ENCODE results near the gene CST8. TPM values are rescaled to one million over a fixed set of nuclear protein-coding genes. Genes with fewer than 3 reads are reported as not detected.
"Not testable (repeated sequence)": the region's sequence is repeated elsewhere in the genome, so short reads cannot be mapped to it uniquely, and the experiment has no call there.

The CST8 gene
- total RNA-seq, 4 donors from 2014 or later = not detected

DNA sequence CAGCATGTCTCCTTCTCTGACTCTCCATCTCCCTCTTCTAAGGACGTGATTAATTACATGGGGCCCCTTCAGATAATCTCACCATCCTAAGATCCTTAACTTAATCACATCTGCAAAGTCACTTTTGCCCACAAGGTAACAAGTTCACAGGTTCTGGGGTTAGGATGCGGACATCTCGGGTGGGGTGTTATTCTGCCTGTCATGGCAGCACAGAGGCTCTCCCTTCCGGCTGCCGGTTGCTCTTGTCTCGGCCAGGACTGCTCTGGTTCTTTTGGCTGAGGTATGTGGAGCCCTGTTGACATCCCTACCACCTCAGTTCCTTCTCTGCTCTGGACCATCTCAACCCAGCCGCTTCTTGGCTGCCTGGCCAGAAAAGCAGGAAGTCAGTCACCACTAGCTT is 34.0 kb upstream of the CST8 start:
- no peak for TF ChIP-seq POLR2A (IDR thresholded peaks at IDR 0.05)
- TF ChIP-seq, protein P1, sequence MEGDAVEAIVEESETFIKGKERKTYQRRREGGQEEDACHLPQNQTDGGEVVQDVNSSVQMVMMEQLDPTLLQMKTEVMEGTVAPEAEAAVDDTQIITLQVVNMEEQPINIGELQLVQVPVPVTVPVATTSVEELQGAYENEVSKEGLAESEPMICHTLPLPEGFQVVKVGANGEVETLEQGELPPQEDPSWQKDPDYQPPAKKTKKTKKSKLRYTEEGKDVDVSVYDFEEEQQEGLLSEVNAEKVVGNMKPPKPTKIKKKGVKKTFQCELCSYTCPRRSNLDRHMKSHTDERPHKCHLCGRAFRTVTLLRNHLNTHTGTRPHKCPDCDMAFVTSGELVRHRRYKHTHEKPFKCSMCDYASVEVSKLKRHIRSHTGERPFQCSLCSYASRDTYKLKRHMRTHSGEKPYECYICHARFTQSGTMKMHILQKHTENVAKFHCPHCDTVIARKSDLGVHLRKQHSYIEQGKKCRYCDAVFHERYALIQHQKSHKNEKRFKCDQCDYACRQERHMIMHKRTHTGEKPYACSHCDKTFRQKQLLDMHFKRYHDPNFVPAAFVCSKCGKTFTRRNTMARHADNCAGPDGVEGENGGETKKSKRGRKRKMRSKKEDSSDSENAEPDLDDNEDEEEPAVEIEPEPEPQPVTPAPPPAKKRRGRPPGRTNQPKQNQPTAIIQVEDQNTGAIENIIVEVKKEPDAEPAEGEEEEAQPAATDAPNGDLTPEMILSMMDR (IDR thresholded peaks at IDR 0.05) = no peak
- H3K36me3 ChIP-seq = no peaks in the 10 kb centered on the region
- DNase-seq = no peak
- no peaks in the 10 kb centered on the region for H3K9me3 ChIP-seq
- H3K4me3 ChIP-seq (replicated peaks in 1 of 3) = no peak overlapping the region
- intact Hi-C loops (cut with DNase I) = no loop called here
- 87 to 90% methylated on average over 7 of the region's 7 CpGs for WGBS, 2 donors
- no peaks in the 10 kb centered on the region for H3K4me1 ChIP-seq
- no peaks in the 10 kb centered on the region for H3K27me3 ChIP-seq
- H3K27ac ChIP-seq = no peak overlapping the region

DNA sequence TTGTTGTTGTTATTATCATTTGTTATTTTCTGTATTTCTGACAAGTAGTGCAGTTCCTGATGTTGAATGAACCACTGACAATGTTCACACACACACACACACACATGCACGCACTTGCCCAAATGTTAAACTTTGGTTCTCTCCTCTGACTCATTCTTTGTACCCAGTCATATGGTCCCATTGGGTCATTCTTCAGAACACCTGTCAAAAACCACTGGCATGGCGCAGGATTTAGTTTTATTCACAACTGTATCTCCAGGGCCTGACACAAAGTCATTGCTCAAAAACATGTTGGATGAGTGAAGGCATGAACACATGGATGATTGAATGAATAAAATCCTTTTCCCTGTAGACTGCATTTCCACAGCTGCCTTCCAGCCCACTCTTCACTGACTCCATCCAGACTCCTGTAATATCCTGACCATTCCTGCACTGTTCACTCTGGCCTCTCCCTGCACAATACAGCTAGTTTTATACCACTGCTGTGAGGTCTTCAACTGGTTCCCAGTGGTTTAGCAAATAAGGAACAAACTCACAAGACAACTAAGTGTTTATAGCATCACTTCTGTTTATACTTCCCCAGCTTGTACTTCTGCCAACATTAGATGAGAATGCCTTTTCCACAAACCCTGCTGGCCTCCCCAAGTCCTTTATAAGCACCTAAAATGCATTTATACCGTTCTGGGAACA is 31.3 kb upstream of the CST8 start:
- no peak overlapping the region for H3K4me3 ChIP-seq (replicated peaks in 1 of 3)
- DNase-seq = no peak
- no peak for TF ChIP-seq POLR2A (IDR thresholded peaks at IDR 0.05)
- TF ChIP-seq, protein P1 (IDR thresholded peaks at IDR 0.05) = no peak
- H3K27ac ChIP-seq = no peak overlapping the region
- intact Hi-C loops (cut with DNase I) = no loop called here
- no peaks in the 10 kb centered on the region for H3K9me3 ChIP-seq
- no peaks in the 10 kb centered on the region for H3K27me3 ChIP-seq
- WGBS, 2 donors = 82 to 90% methylated on average over 3 of the region's 3 CpGs
- H3K4me1 ChIP-seq = no peaks in the 10 kb centered on the region
- H3K36me3 ChIP-seq = no peaks in the 10 kb centered on the region

DNA sequence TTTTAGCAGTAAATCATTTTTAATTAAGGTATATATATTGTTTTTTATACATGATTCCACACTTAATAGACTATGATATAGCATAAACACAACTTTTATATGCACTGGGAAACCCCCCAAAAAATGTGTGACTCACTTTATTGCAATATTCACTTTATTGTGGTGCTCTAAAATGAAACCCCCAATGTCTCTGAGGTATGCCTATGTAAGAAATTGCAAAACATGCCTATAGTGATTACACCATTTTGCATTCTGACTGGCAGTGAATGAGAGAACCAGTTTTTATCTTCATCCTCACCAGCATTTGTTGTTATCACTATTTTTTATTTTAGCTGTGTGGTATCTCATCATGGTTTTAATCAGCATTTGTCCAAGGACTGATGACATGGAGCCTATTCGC is 29.7 kb upstream of the CST8 start:
- intact Hi-C loops (cut with DNase I) = no loop called here
- DNase-seq = no peak
- Histone ChIP-seq H3K4me3 (replicated peaks in 1 of 3) (no peak overlapping the region), H3K27me3 (no peaks in the 10 kb centered on the region), H3K36me3 (no peaks in the 10 kb centered on the region), H3K4me1 (no peaks in the 10 kb centered on the region), H3K27ac (no peak overlapping the region), H3K9me3 (no peaks in the 10 kb centered on the region)
- TF ChIP-seq, protein P1 (IDR thresholded peaks at IDR 0.05) = no peak
- no peak for TF ChIP-seq POLR2A (IDR thresholded peaks at IDR 0.05)
- 98% methylated on average over 1 of the region's 1 CpG for WGBS, 2 donors

- WGBS, 2 donors = 88 to 95% methylated on average over 3 of the region's 3 CpGs
- not testable (repeated sequence) for H3K36me3 ChIP-seq
Observed at GRCh38 chr20:23466961-23467360, 24.0 kb upstream of the CST8 start.

DNA sequence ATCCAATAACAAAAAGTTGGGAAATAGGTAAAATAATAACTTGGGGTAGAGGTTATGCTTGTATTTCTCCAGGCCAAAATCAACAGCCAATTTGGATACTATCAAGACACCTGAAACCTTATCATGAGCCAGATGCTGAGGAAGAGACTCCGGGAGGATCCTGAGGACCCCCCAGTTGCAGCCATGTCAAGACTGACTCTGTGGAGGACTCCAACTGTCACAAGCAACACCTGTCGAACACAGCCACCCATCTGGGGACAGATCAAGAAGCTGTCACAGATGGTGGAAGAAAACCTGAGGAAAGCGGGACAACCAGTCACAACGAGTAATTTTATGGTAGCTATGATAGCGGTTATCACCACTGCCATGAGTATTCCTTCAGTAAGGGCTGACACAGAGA is 18.6 kb upstream of the CST8 start:
- intact Hi-C loops (cut with DNase I); H3K36me3 ChIP-seq: not testable (repeated sequence)
- 86 to 89% methylated on average over 5 of the region's 5 CpGs for WGBS, 2 donors

More at GRCh38 chr20:23466961-23467360, 24.0 kb upstream of the CST8 start:
- H3K27ac ChIP-seq; DNase-seq; H3K9me3 ChIP-seq; intact Hi-C loops (cut with DNase I); H3K4me1 ChIP-seq; H3K27me3 ChIP-seq; H3K4me3 ChIP-seq (replicated peaks in 1 of 3): not testable (repeated sequence)

DNA sequence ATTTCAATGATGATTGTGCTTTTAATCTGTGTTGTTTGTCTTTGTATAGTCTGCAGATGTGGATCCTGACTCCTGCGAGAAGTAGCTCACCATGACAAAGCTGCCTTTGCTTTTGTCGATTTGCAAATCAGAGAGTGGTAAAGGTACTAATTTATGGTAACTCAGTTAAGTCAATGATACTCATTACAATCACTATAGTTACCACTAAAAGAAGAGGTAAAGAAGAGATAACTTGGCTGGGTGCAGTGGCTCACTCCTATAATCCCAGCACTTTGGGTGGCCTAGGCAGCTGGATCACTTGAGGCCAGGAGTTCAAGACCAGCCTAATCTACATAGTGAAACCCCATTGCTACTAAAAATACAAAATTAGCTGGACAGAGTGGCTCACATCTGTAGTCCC is 17.6 kb upstream of the CST8 start:
- WGBS, 2 donors = 15 to 23% methylated on average over 2 of the region's 2 CpGs
- H3K9me3 ChIP-seq; DNase-seq; H3K36me3 ChIP-seq; H3K27ac ChIP-seq; intact Hi-C loops (cut with DNase I); H3K4me3 ChIP-seq (replicated peaks in 1 of 3); H3K27me3 ChIP-seq; H3K4me1 ChIP-seq: not testable (repeated sequence)

More for the DNA sequence above, 18.6 kb upstream of the CST8 start:
- H3K9me3 ChIP-seq; H3K27ac ChIP-seq; H3K27me3 ChIP-seq; DNase-seq; H3K4me3 ChIP-seq (replicated peaks in 1 of 3); H3K4me1 ChIP-seq: not testable (repeated sequence)
